SK-N-SH (cell line): Measurements from ENCODE around the gene TUBA8.

Experiments
- CTCF ChIP-seq: fragments of 200-600 bp; sonication (generic); IDR thresholded peaks from 2 replicates; pipeline ENCODE4 v1.6.1; 2017; ENCODE audit warnings: antibody characterized with exemption, mild to moderate bottlenecking, moderate library complexity
- GABPA ChIP-seq: IDR thresholded peaks from 2 replicates; pipeline ENCODE4 v1.4.0; 2012; ENCODE audit warnings: low read depth, mild to moderate bottlenecking
- RAD21 ChIP-seq: IDR thresholded peaks from 2 replicates; pipeline ENCODE4 v1.6.1; 2012; ENCODE audit warnings: mild to moderate bottlenecking, low read length
- RCOR1 ChIP-seq: fragments of 150-350 bp; IDR thresholded peaks from 2 replicates; pipeline ENCODE4 v1.6.1; 2017; ENCODE audit warnings: antibody characterized with exemption, low read length
- RFX5 ChIP-seq: IDR thresholded peaks from 2 replicates; pipeline ENCODE4 v1.6.1; 2012; ENCODE audit warnings: mild to moderate bottlenecking, improper control_type of control experiment, low read length
- RXRA ChIP-seq: IDR thresholded peaks from 2 replicates; pipeline ENCODE4 v1.4.0; 2012; ENCODE audit warnings: low read depth, mild to moderate bottlenecking, borderline replicate concordance
- USF1 ChIP-seq: IDR thresholded peaks from 2 replicates; pipeline ENCODE4 v1.4.0; 2012; ENCODE audit warnings: low read depth, borderline replicate concordance

GRCh38 chr22:18156878-18157713 is 46.5 kb downstream of the TUBA8 start:
- peak; percentile 88 for TF ChIP-seq RAD21
- no peak for TF ChIP-seq RFX5
- TF ChIP-seq USF1: no peak
- TF ChIP-seq RCOR1: no peak
- peak; percentile 85 for TF ChIP-seq CTCF
- TF ChIP-seq GABPA: no peak
- TF ChIP-seq RXRA: no peak
